ENCODE measurements around the gene SCYL3. TPM values are rescaled to one million over a fixed set of nuclear protein-coding genes. Genes with fewer than 3 reads are reported as not detected.
A peak's percentile ranks its signal among the peaks of the same experiment; 100 is the strongest.
"Not testable (repeated sequence)": the region's sequence is repeated elsewhere in the genome, so short reads cannot be mapped to it uniquely, and the experiment has no call there.

SCYL3 gene
- total RNA-seq, 2 donors from 2014 or later, result 11.4 to 16.3 TPM

GRCh38 chr1:169884634-169885033 is 9.1 kb downstream of the SCYL3 start:
- ATAC-seq (no peak), DNase-seq (ENCODE audit: low spot score in 2 of 2) (no peak)
- Mint-ChIP-seq H3K27ac (no peak overlapping the region), H3K36me3 (peaks cover 6 to 28% of the 10 kb centered on the region in 2 donors), H3K9me3 (no peaks in the 10 kb centered on the region)

- ATAC-seq (no peak), DNase-seq (ENCODE audit: low spot score in 2 of 2) (no peak)
- H3K27ac Mint-ChIP-seq, result peak overlapping the region in 1 of 2 donors; percentile 16
- no peaks in the 10 kb centered on the region for H3K9me3 Mint-ChIP-seq
- H3K36me3 Mint-ChIP-seq, result peaks cover 6 to 21% of the 10 kb centered on the region in 2 donors
These were observed 11.6 kb downstream of the SCYL3 start for GRCh38 chr1:169882039-169882511.

GRCh38 chr1:169879034-169879840 is 14.5 kb downstream of the SCYL3 start:
- ATAC-seq (no peak), DNase-seq (ENCODE audit: low spot score in 2 of 2) (no peak)
- H3K36me3 Mint-ChIP-seq, result peaks cover 12 to 26% of the 10 kb centered on the region in 2 donors

GRCh38 chr1:169878498-169878897 is 15.2 kb downstream of the SCYL3 start:
- H3K27ac Mint-ChIP-seq, result no peak overlapping the region
- no peaks in the 10 kb centered on the region for H3K9me3 Mint-ChIP-seq
- H3K36me3 Mint-ChIP-seq, result peaks cover 19 to 34% of the 10 kb centered on the region in 2 donors
- DNase-seq (ENCODE audit: low spot score in 2 of 2), result no peak
- no peak for ATAC-seq

More at GRCh38 chr1:169879034-169879840, 14.5 kb downstream of the SCYL3 start:
- Mint-ChIP-seq H3K27ac (no peak overlapping the region), H3K9me3 (no peaks in the 10 kb centered on the region)

GRCh38 chr1:169877800-169878491 is 15.8 kb downstream of the SCYL3 start:
- ATAC-seq (no peak), DNase-seq (ENCODE audit: low spot score in 2 of 2) (no peak)
- H3K9me3 Mint-ChIP-seq, result peaks cover 0 to 4% of the 10 kb centered on the region in 2 donors
- no peak overlapping the region for H3K27ac Mint-ChIP-seq
- H3K36me3 Mint-ChIP-seq, result peaks cover 21 to 35% of the 10 kb centered on the region in 2 donors

GRCh38 chr1:169874229-169874628 is 19.5 kb downstream of the SCYL3 start:
- ATAC-seq, result no peak
- DNase-seq (ENCODE audit: low spot score in 2 of 2), result no peak
- H3K36me3 Mint-ChIP-seq, result peaks cover 37 to 51% of the 10 kb centered on the region in 2 donors
- no peak overlapping the region for H3K27ac Mint-ChIP-seq
- peaks cover 0 to 8% of the 10 kb centered on the region in 2 donors for H3K9me3 Mint-ChIP-seq

- H3K36me3 Mint-ChIP-seq, result peaks cover 37 to 53% of the 10 kb centered on the region in 2 donors
- ATAC-seq, result no peak
- peaks cover 0 to 8% of the 10 kb centered on the region in 2 donors for H3K9me3 Mint-ChIP-seq
These were observed 20.0 kb downstream of the SCYL3 start for GRCh38 chr1:169873582-169874199.

GRCh38 chr1:169872906-169873305 is 20.8 kb downstream of the SCYL3 start:
- Mint-ChIP-seq H3K36me3 (peaks cover 37 to 59% of the 10 kb centered on the region in 2 donors), H3K27ac (no peak overlapping the region), H3K9me3 (peaks cover 0 to 8% of the 10 kb centered on the region in 2 donors)
- no peak for ATAC-seq
- DNase-seq (ENCODE audit: low spot score in 2 of 2), result no peak

More at GRCh38 chr1:169873582-169874199, 20.0 kb downstream of the SCYL3 start:
- no peak for DNase-seq (ENCODE audit: low spot score in 2 of 2)
- H3K27ac Mint-ChIP-seq, result no peak overlapping the region

GRCh38 chr1:169871988-169872387 is 21.7 kb downstream of the SCYL3 start:
- H3K27ac Mint-ChIP-seq; DNase-seq (ENCODE audit: low spot score in 2 of 2); H3K9me3 Mint-ChIP-seq; ATAC-seq: not testable (repeated sequence)
- peaks cover 37 to 60% of the 10 kb centered on the region in 2 donors for H3K36me3 Mint-ChIP-seq

GRCh38 chr1:169869426-169869825 is 24.3 kb downstream of the SCYL3 start:
- H3K36me3 Mint-ChIP-seq, result peaks cover 33 to 52% of the 10 kb centered on the region in 2 donors
- H3K9me3 Mint-ChIP-seq, result peaks cover 0 to 8% of the 10 kb centered on the region in 2 donors
- ATAC-seq (no peak), DNase-seq (ENCODE audit: low spot score in 2 of 2) (no peak)
- no peak overlapping the region for H3K27ac Mint-ChIP-seq

- DNase-seq (ENCODE audit: low spot score in 2 of 2) (no peak), ATAC-seq (no peak)
- H3K27ac Mint-ChIP-seq, result no peak overlapping the region
These were observed 24.7 kb downstream of the SCYL3 start for GRCh38 chr1:169868978-169869377.

GRCh38 chr1:169867012-169867675 is 26.6 kb downstream of the SCYL3 start:
- Mint-ChIP-seq H3K27ac (no peak overlapping the region), H3K9me3 (no peaks in the 10 kb centered on the region), H3K36me3 (peaks cover 18 to 29% of the 10 kb centered on the region in 2 donors)
- ATAC-seq (no peak), DNase-seq (ENCODE audit: low spot score in 2 of 2) (no peak)

More at GRCh38 chr1:169868978-169869377, 24.7 kb downstream of the SCYL3 start:
- H3K36me3 Mint-ChIP-seq, result peaks cover 28 to 48% of the 10 kb centered on the region in 2 donors
- peaks cover 0 to 8% of the 10 kb centered on the region in 2 donors for H3K9me3 Mint-ChIP-seq

GRCh38 chr1:169866577-169866976 is 27.1 kb downstream of the SCYL3 start:
- Mint-ChIP-seq H3K9me3 (no peaks in the 10 kb centered on the region), H3K36me3 (peaks cover 14 to 24% of the 10 kb centered on the region in 2 donors), H3K27ac (no peak overlapping the region)
- ATAC-seq (no peak), DNase-seq (ENCODE audit: low spot score in 2 of 2) (no peak)

GRCh38 chr1:169864531-169864930 is 29.2 kb downstream of the SCYL3 start:
- peak overlapping the region in 1 of 2 donors; percentile 35 for H3K27ac Mint-ChIP-seq
- not testable (repeated sequence) for H3K9me3 Mint-ChIP-seq; DNase-seq (ENCODE audit: low spot score in 2 of 2); ATAC-seq
- H3K36me3 Mint-ChIP-seq, result peaks cover 16 to 27% of the 10 kb centered on the region in 2 donors

- ATAC-seq (no peak), DNase-seq (ENCODE audit: low spot score in 2 of 2) (no peak)
- Mint-ChIP-seq H3K36me3 (peaks cover 12 to 20% of the 10 kb centered on the region in 2 donors), H3K9me3 (no peaks in the 10 kb centered on the region), H3K27ac (peak overlapping the region; percentile 45 to 53)
These were observed 32.9 kb downstream of the SCYL3 start for GRCh38 chr1:169860750-169861149.

- H3K36me3 Mint-ChIP-seq, result peaks cover 16 to 20% of the 10 kb centered on the region in 2 donors
- DNase-seq (ENCODE audit: low spot score in 2 of 2), result no peak
These were observed 33.5 kb downstream of the SCYL3 start for GRCh38 chr1:169860187-169860586.

More at GRCh38 chr1:169860187-169860586, 33.5 kb downstream of the SCYL3 start:
- ATAC-seq, result no peak
- no peaks in the 10 kb centered on the region for H3K9me3 Mint-ChIP-seq
- peak overlapping the region in 1 of 2 donors; percentile 53 for H3K27ac Mint-ChIP-seq
